ENCODE data around the gene TES.

TES gene

GRCh38 chr7:116231949-116232348 lies 21.6 kb downstream of the TES start:
- WGBS, 2 donors (ENCODE audit: extremely low coverage in 2 of 2, insufficient read length in 2 of 2, insufficient replicate concordance in 1 of 2): no CpG with 5 or more reads among the region's 1 CpG
- Histone ChIP-seq H3K9me3 (replicated peaks in 1 of 2; ENCODE audit: control insufficient read depth in 2 of 2, insufficient read depth in 1 of 2, low read depth in 1 of 2, low read length in 2 of 2) (no peaks in the 10 kb centered on the region), H2BK15ac (ENCODE audit: low read length) (no peak overlapping the region), H3K27me3 (ENCODE audit: control insufficient read depth in 3 of 3, insufficient read depth in 3 of 3, low read depth in 1 of 3, low read length in 3 of 3) (no peaks in the 10 kb centered on the region), H3K14ac (ENCODE audit: low read length) (no peak overlapping the region), H3K27ac (replicated peaks; ENCODE audit: low read length) (no peak overlapping the region), H3K36me3 (replicated peaks in 1 of 2; ENCODE audit: control insufficient read depth in 2 of 2, insufficient read depth in 2 of 2, low read length in 2 of 2) (no peaks in the 10 kb centered on the region), H3K4me1 (ENCODE audit: control insufficient read depth in 2 of 2, insufficient read depth in 1 of 2, low read depth in 1 of 2, low read length in 2 of 2) (peaks cover 0 to 10% of the 10 kb centered on the region in 2 donors), H3K23ac (ENCODE audit: low read depth, low read length, poor library complexity) (no peak overlapping the region), H3K9ac (ENCODE audit: low read depth, low read length, poor library complexity) (no peak overlapping the region), H3K4ac (ENCODE audit: low read length) (no peak overlapping the region), H3K18ac (ENCODE audit: low read length) (no peak overlapping the region), H4K91ac (ENCODE audit: low read depth, low read length, poor library complexity) (no peak overlapping the region), H2BK12ac (ENCODE audit: low read length) (no peak overlapping the region), H2AK5ac (ENCODE audit: low read depth, low read length) (no peak overlapping the region), H4K8ac (ENCODE audit: low read depth, low read length) (no peak overlapping the region), H2BK5ac (ENCODE audit: low read length) (no peak overlapping the region), H3K4me2 (ENCODE audit: insufficient read depth, low read length, poor library complexity, severe bottlenecking) (no peak overlapping the region), H3K4me3 (ENCODE audit: low read length in 2 of 2) (no peak overlapping the region), H3K79me1 (ENCODE audit: low read depth, low read length) (no peaks in the 10 kb centered on the region), H2AFZ (ENCODE audit: low read length) (no peak overlapping the region), H2BK120ac (ENCODE audit: low read depth, low read length) (no peak overlapping the region)
- no peak for DNase-seq (ENCODE audit: low spot score)

- no peaks in the 10 kb centered on the region for H3K9me3 ChIP-seq (replicated peaks in 1 of 2; ENCODE audit: control insufficient read depth in 2 of 2, insufficient read depth in 1 of 2, low read depth in 1 of 2, low read length in 2 of 2)
- no peak overlapping the region for H4K91ac ChIP-seq (ENCODE audit: low read depth, low read length, poor library complexity)
- no peak overlapping the region for H3K4me3 ChIP-seq (ENCODE audit: low read length in 2 of 2)
- H3K27me3 ChIP-seq (ENCODE audit: control insufficient read depth in 3 of 3, insufficient read depth in 3 of 3, low read depth in 1 of 3, low read length in 3 of 3): no peaks in the 10 kb centered on the region
- H2BK5ac ChIP-seq (ENCODE audit: low read length): no peak overlapping the region
- peaks cover 0 to 10% of the 10 kb centered on the region in 2 donors for H3K4me1 ChIP-seq (ENCODE audit: control insufficient read depth in 2 of 2, insufficient read depth in 1 of 2, low read depth in 1 of 2, low read length in 2 of 2)
- no peak overlapping the region for H3K9ac ChIP-seq (ENCODE audit: low read depth, low read length, poor library complexity)
- H3K27ac ChIP-seq (replicated peaks; ENCODE audit: low read length): no peak overlapping the region
- H2AFZ ChIP-seq (ENCODE audit: low read length): no peak overlapping the region
- no peak overlapping the region for H2AK5ac ChIP-seq (ENCODE audit: low read depth, low read length)
- H3K23ac ChIP-seq (ENCODE audit: low read depth, low read length, poor library complexity): no peak overlapping the region
- no peak overlapping the region for H3K18ac ChIP-seq (ENCODE audit: low read length)
- H2BK15ac ChIP-seq (ENCODE audit: low read length): no peak overlapping the region
- no peak overlapping the region for H3K14ac ChIP-seq (ENCODE audit: low read length)
- H2BK12ac ChIP-seq (ENCODE audit: low read length): no peak overlapping the region
- no peak for DNase-seq (ENCODE audit: low spot score)
- no peak overlapping the region for H3K4ac ChIP-seq (ENCODE audit: low read length)
- H3K79me1 ChIP-seq (ENCODE audit: low read depth, low read length): no peaks in the 10 kb centered on the region
- H3K36me3 ChIP-seq (replicated peaks in 1 of 2; ENCODE audit: control insufficient read depth in 2 of 2, insufficient read depth in 2 of 2, low read length in 2 of 2): no peaks in the 10 kb centered on the region
- H2BK120ac ChIP-seq (ENCODE audit: low read depth, low read length): no peak overlapping the region
- no peak overlapping the region for H4K8ac ChIP-seq (ENCODE audit: low read depth, low read length)
- H3K4me2 ChIP-seq (ENCODE audit: insufficient read depth, low read length, poor library complexity, severe bottlenecking): no peak overlapping the region
Observed at GRCh38 chr7:116232350-116232749, 22.0 kb downstream of the TES start.

GRCh38 chr7:116232920-116233319 lies 22.6 kb downstream of the TES start:
- no peak overlapping the region for H3K23ac ChIP-seq (ENCODE audit: low read depth, low read length, poor library complexity)
- H2BK5ac ChIP-seq (ENCODE audit: low read length): no peak overlapping the region
- no peak overlapping the region for H3K18ac ChIP-seq (ENCODE audit: low read length)
- no peak for DNase-seq (ENCODE audit: low spot score)
- no peaks in the 10 kb centered on the region for H3K36me3 ChIP-seq (replicated peaks in 1 of 2; ENCODE audit: control insufficient read depth in 2 of 2, insufficient read depth in 2 of 2, low read length in 2 of 2)
- H2AFZ ChIP-seq (ENCODE audit: low read length): no peak overlapping the region
- no peaks in the 10 kb centered on the region for H3K27me3 ChIP-seq (ENCODE audit: control insufficient read depth in 3 of 3, insufficient read depth in 3 of 3, low read depth in 1 of 3, low read length in 3 of 3)
- no peak overlapping the region for H3K14ac ChIP-seq (ENCODE audit: low read length)
- H4K91ac ChIP-seq (ENCODE audit: low read depth, low read length, poor library complexity): no peak overlapping the region
- no peaks in the 10 kb centered on the region for H3K79me1 ChIP-seq (ENCODE audit: low read depth, low read length)
- no peak overlapping the region for H3K9ac ChIP-seq (ENCODE audit: low read depth, low read length, poor library complexity)
- H2BK120ac ChIP-seq (ENCODE audit: low read depth, low read length): no peak overlapping the region
- no peak overlapping the region for H3K4ac ChIP-seq (ENCODE audit: low read length)
- no peak overlapping the region for H4K8ac ChIP-seq (ENCODE audit: low read depth, low read length)
- WGBS, 2 donors (ENCODE audit: extremely low coverage in 2 of 2, insufficient read length in 2 of 2, insufficient replicate concordance in 1 of 2): no CpG with 5 or more reads among the region's 1 CpG
- H3K4me1 ChIP-seq (ENCODE audit: control insufficient read depth in 2 of 2, insufficient read depth in 1 of 2, low read depth in 1 of 2, low read length in 2 of 2): peaks cover 0 to 10% of the 10 kb centered on the region in 2 donors
- no peak overlapping the region for H2BK12ac ChIP-seq (ENCODE audit: low read length)
- no peak overlapping the region for H2AK5ac ChIP-seq (ENCODE audit: low read depth, low read length)
- no peak overlapping the region for H3K27ac ChIP-seq (replicated peaks; ENCODE audit: low read length)
- no peak overlapping the region for H3K4me3 ChIP-seq (ENCODE audit: low read length in 2 of 2)
- no peaks in the 10 kb centered on the region for H3K9me3 ChIP-seq (replicated peaks in 1 of 2; ENCODE audit: control insufficient read depth in 2 of 2, insufficient read depth in 1 of 2, low read depth in 1 of 2, low read length in 2 of 2)
- H3K4me2 ChIP-seq (ENCODE audit: insufficient read depth, low read length, poor library complexity, severe bottlenecking): no peak overlapping the region
- no peak overlapping the region for H2BK15ac ChIP-seq (ENCODE audit: low read length)

GRCh38 chr7:116234517-116235200 lies 24.3 kb downstream of the TES start:
- H2AK5ac ChIP-seq (ENCODE audit: low read depth, low read length): no peak overlapping the region
- no peak overlapping the region for H3K18ac ChIP-seq (ENCODE audit: low read length)
- no peak overlapping the region for H3K9ac ChIP-seq (ENCODE audit: low read depth, low read length, poor library complexity)
- H2BK15ac ChIP-seq (ENCODE audit: low read length): no peak overlapping the region
- WGBS, 2 donors (ENCODE audit: extremely low coverage in 2 of 2, insufficient read length in 2 of 2, insufficient replicate concordance in 1 of 2): no CpG with 5 or more reads among the region's 9 CpGs
- H3K4me1 ChIP-seq (ENCODE audit: control insufficient read depth in 2 of 2, insufficient read depth in 1 of 2, low read depth in 1 of 2, low read length in 2 of 2): peaks cover 0 to 16% of the 10 kb centered on the region in 2 donors
- no peak overlapping the region for H3K4me3 ChIP-seq (ENCODE audit: low read length in 2 of 2)
- H4K8ac ChIP-seq (ENCODE audit: low read depth, low read length): no peak overlapping the region
- H2BK12ac ChIP-seq (ENCODE audit: low read length): no peak overlapping the region
- no peaks in the 10 kb centered on the region for H3K9me3 ChIP-seq (replicated peaks in 1 of 2; ENCODE audit: control insufficient read depth in 2 of 2, insufficient read depth in 1 of 2, low read depth in 1 of 2, low read length in 2 of 2)
- no peaks in the 10 kb centered on the region for H3K27me3 ChIP-seq (ENCODE audit: control insufficient read depth in 3 of 3, insufficient read depth in 3 of 3, low read depth in 1 of 3, low read length in 3 of 3)
- no peak overlapping the region for H4K91ac ChIP-seq (ENCODE audit: low read depth, low read length, poor library complexity)
- H3K23ac ChIP-seq (ENCODE audit: low read depth, low read length, poor library complexity): no peak overlapping the region
- no peak overlapping the region for H3K4ac ChIP-seq (ENCODE audit: low read length)
- no peak overlapping the region for H2BK120ac ChIP-seq (ENCODE audit: low read depth, low read length)
- no peak overlapping the region for H2BK5ac ChIP-seq (ENCODE audit: low read length)
- no peak for DNase-seq (ENCODE audit: low spot score)
- H2AFZ ChIP-seq (ENCODE audit: low read length): no peak overlapping the region
- H3K36me3 ChIP-seq (replicated peaks in 1 of 2; ENCODE audit: control insufficient read depth in 2 of 2, insufficient read depth in 2 of 2, low read length in 2 of 2): no peaks in the 10 kb centered on the region
- H3K14ac ChIP-seq (ENCODE audit: low read length): no peak overlapping the region
- no peak overlapping the region for H3K27ac ChIP-seq (replicated peaks; ENCODE audit: low read length)
- no peak overlapping the region for H3K4me2 ChIP-seq (ENCODE audit: insufficient read depth, low read length, poor library complexity, severe bottlenecking)
- H3K79me1 ChIP-seq (ENCODE audit: low read depth, low read length): no peaks in the 10 kb centered on the region

Data from neuronal stem cell (in vitro differentiated cells).